Vagina (tissue), 2 donors: ENCODE results near the gene MCM9. TPM values are rescaled to one million over a fixed set of nuclear protein-coding genes. Genes with fewer than 3 reads are reported as not detected.

Source experiments
- DNase-seq, 2 donors: peaks; one replicate each; pipeline ENCODE4 v3.0.0-alpha.2; 2017; ENCODE audit errors: extremely low spot score in 2 of 2
- H3K27ac ChIP-seq: fragments of 200-600 bp; sonication (generic); one replicate; pipeline ENCODE4 v1.5.1; 2019
- H3K27me3 ChIP-seq: fragments of 200-600 bp; sonication (generic); one replicate; pipeline ENCODE4 v1.5.1; 2019
- H3K36me3 ChIP-seq, 2 donors: fragments of 200-600 bp; sonication (generic); one replicate each; pipeline ENCODE4 v1.5.1; 2017 to 2019
- H3K4me1 ChIP-seq: fragments of 200-600 bp; sonication (generic); one replicate; pipeline ENCODE4 v1.5.1; 2019
- H3K4me3 ChIP-seq, 2 donors: fragments of 200-600 bp; sonication (generic); 1 replicate in 1 of 2; 2 replicates in 1 of 2; pipeline ENCODE4 v1.5.1; 2016 to 2019
- H3K9me3 ChIP-seq: fragments of 200-600 bp; sonication (generic); one replicate; pipeline ENCODE4 v1.5.1; 2019
- CTCF ChIP-seq, 3 experiments: fragments of 450-650 bp in 2 of 3; fragments of 200-600 bp in 1 of 3; sonication (generic) in 1 of 3; IDR thresholded peaks; one replicate each; pipeline ENCODE4 v1.5.1; 2017 to 2019; ENCODE audit warnings: antibody characterized with exemption in 3 of 3, mild to moderate bottlenecking in 2 of 3, moderate library complexity in 2 of 3
- POLR2A ChIP-seq, 2 donors: fragments of 450-650 bp; IDR thresholded peaks; one replicate each; pipeline ENCODE4 v1.6.1; 2017; ENCODE audit warnings: antibody characterized with exemption in 2 of 2, mild to moderate bottlenecking in 2 of 2, moderate library complexity in 2 of 2
- POLR2AphosphoS5 ChIP-seq, 2 donors: sonication (generic); formaldehyde crosslinking; IDR thresholded peaks; one replicate each; pipeline ENCODE4 v1.9.0; 2017; ENCODE audit warnings: antibody characterized with exemption in 2 of 2, mild to moderate bottlenecking in 2 of 2, low read depth in 1 of 2; ENCODE audit not compliant: insufficient read depth in 1 of 2
- intact Hi-C: fragments of 100-400 bp; cut with DNase I; formaldehyde crosslinking; loops from one replicate; pipeline ENCODE4 v1.15.1; 2023
- total RNA-seq: library from RNA; depleted of rRNA; stranded (reverse); fragments of >200 nt; gene quantifications from one replicate; pipeline ENCODE4 v1.2.3, GENCODE V29; 2016

The MCM9 gene
- total RNA-seq, 1 donor from 2014 or later = 25.8 TPM

- Histone ChIP-seq H3K9me3 (no peaks in the 10 kb centered on the region), H3K36me3 (no peaks in the 10 kb centered on the region), H3K4me3 (no peak overlapping the region), H3K27me3 (no peaks in the 10 kb centered on the region), H3K4me1 (peaks cover 6% of the 10 kb centered on the region), H3K27ac (no peak overlapping the region)
- DNase-seq = no peak
- intact Hi-C loops = no loop called here
- TF ChIP-seq POLR2A (IDR thresholded peaks at IDR 0.05) (no peak), POLR2AphosphoS5 (IDR thresholded peaks at IDR 0.05; ENCODE audit: insufficient read depth in 1 of 2, low read depth in 1 of 2) (peak in 1 of 2 donors; percentile 26), CTCF (IDR thresholded peaks at IDR 0.05) (peak; percentile 35 to 65 (median 38))
Measured at GRCh38 chr6:118776607-118777549, 158.1 kb downstream of the MCM9 start.

DNA sequence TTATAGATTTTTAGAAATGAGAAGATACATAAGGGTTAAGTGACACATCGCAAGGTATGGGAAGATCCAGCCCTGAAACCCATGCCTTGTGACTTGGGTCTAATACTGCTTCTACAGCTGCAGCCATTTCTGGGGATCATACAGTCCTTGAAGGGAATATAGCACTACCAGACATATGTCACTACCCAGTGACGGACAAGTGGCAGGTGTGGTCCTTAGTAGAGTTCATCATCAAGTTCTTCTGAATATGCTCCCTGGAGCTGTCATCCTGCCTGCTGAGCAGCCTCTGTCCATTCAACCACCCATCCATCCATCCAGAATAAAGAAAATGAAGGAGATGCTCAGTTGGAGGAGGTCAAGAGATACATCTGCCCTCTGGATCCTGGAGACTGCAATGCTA lies 159.6 kb downstream of the MCM9 start:
- Histone ChIP-seq H3K4me1 (peaks cover 9% of the 10 kb centered on the region), H3K27ac (no peak overlapping the region), H3K27me3 (no peaks in the 10 kb centered on the region), H3K36me3 (no peaks in the 10 kb centered on the region), H3K9me3 (no peaks in the 10 kb centered on the region), H3K4me3 (no peak overlapping the region)
- no peak for DNase-seq
- intact Hi-C loops = no loop called here
- TF ChIP-seq POLR2AphosphoS5 (IDR thresholded peaks at IDR 0.05; ENCODE audit: insufficient read depth in 1 of 2, low read depth in 1 of 2) (no peak), CTCF (IDR thresholded peaks at IDR 0.05) (no peak), POLR2A (IDR thresholded peaks at IDR 0.05) (no peak)

DNA sequence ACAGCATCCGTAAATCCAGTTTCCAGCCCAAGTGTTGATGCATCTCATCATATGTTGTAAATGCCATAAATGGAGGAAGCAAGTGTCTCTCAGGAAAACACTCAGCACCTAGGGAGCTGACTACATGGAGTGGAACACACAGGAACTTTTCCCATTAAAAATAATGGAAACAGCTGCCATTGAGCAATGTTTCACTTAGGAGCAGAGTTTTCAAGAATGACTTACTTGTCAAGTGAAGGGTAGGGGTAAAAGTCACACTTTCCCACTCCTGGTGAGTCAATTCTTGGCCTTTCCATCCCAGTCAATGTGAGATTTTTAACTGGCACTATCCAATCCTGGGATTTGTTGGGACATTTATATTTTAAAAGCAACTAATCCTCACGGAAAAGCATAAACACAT lies 160.4 kb downstream of the MCM9 start:
- intact Hi-C loops = no loop called here
- Histone ChIP-seq H3K4me3 (no peak overlapping the region), H3K4me1 (peaks cover 15% of the 10 kb centered on the region), H3K27ac (no peak overlapping the region), H3K27me3 (no peaks in the 10 kb centered on the region), H3K36me3 (no peaks in the 10 kb centered on the region), H3K9me3 (no peaks in the 10 kb centered on the region)
- TF ChIP-seq CTCF (IDR thresholded peaks at IDR 0.05) (no peak), POLR2A (IDR thresholded peaks at IDR 0.05) (no peak), POLR2AphosphoS5 (IDR thresholded peaks at IDR 0.05; ENCODE audit: insufficient read depth in 1 of 2, low read depth in 1 of 2) (no peak)
- no peak for DNase-seq

DNA sequence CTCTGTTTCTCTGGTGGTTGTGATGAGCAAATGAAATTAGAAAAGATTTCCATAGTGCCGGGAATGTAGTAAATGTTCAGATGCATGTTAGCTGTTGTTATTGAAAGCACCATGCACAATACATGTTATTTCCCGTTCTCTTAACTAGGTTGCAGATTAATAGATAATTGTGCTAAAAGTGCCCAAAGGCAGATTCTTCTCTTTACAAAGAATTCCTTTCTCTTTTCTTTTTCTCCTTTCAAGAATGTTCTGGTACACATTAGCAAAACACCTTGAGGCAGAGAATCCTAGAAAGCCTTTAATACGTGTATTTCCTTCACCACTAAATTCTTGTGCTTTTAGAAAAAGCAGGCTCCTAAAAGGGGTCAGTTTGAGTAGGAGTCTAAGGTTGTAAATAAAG lies 162.1 kb downstream of the MCM9 start:
- intact Hi-C loops = no loop called here
- no peak for TF ChIP-seq POLR2A (IDR thresholded peaks at IDR 0.05)
- TF ChIP-seq POLR2AphosphoS5 (IDR thresholded peaks at IDR 0.05; ENCODE audit: insufficient read depth in 1 of 2, low read depth in 1 of 2) = no peak
- no peak for TF ChIP-seq CTCF (IDR thresholded peaks at IDR 0.05)
- H3K27me3 ChIP-seq = no peaks in the 10 kb centered on the region
- no peaks in the 10 kb centered on the region for H3K9me3 ChIP-seq
- no peak overlapping the region for H3K4me3 ChIP-seq
- no peak for DNase-seq
- H3K27ac ChIP-seq = no peak overlapping the region
- H3K36me3 ChIP-seq = no peaks in the 10 kb centered on the region
- peaks cover 15% of the 10 kb centered on the region for H3K4me1 ChIP-seq

GRCh38 chr6:118771253-118771652 lies 163.7 kb downstream of the MCM9 start:
- no peak for TF ChIP-seq CTCF (IDR thresholded peaks at IDR 0.05)
- no peak for TF ChIP-seq POLR2AphosphoS5 (IDR thresholded peaks at IDR 0.05; ENCODE audit: insufficient read depth in 1 of 2, low read depth in 1 of 2)
- TF ChIP-seq POLR2A (IDR thresholded peaks at IDR 0.05) = no peak
- no peak for DNase-seq
- peaks cover 9% of the 10 kb centered on the region for H3K4me1 ChIP-seq
- intact Hi-C loops = no loop called here
- H3K4me3 ChIP-seq = no peak overlapping the region
- H3K27ac ChIP-seq = no peak overlapping the region
- H3K9me3 ChIP-seq = no peaks in the 10 kb centered on the region
- no peaks in the 10 kb centered on the region for H3K27me3 ChIP-seq
- no peaks in the 10 kb centered on the region for H3K36me3 ChIP-seq
